K562 (cell line): ENCODE data around the gene KCTD3.

ENCODE experiments used
- ATF2 ChIP-seq: sonication (generic); formaldehyde crosslinking; IDR thresholded peaks from 2 replicates; pipeline ENCODE4 v1.8.1; 2022; ENCODE audit warnings: missing genetic modification reagents
- CTCF ChIP-seq, 3 experiments: IDR thresholded peaks in 2 of 3; conservative IDR thresholded peaks in 1 of 3; 2 replicates each; pipeline ENCODE4 v1.5.1; 2011 to 2012; ENCODE audit warnings: low read length in 3 of 3, mild to moderate bottlenecking in 3 of 3, control low read depth in 2 of 3, improper control_type of control experiment in 1 of 3, inconsistent platforms in 1 of 3, low read depth in 1 of 3, mixed read lengths in 1 of 3, moderate library complexity in 1 of 3; ENCODE audit not compliant: insufficient read depth in 2 of 3
- MAFF ChIP-seq: IDR thresholded peaks from 2 replicates; pipeline ENCODE4 v1.6.1; 2012; ENCODE audit warnings: low read length, improper control_type of control experiment
- POLR2B ChIP-seq: fragments of 450-650 bp; IDR thresholded peaks from 2 replicates; pipeline ENCODE4 v1.6.1; 2018; ENCODE audit warnings: low read depth; ENCODE audit not compliant: partially characterized antibody
- TSC22D4 ChIP-seq: fragments of 450-650 bp; IDR thresholded peaks from 2 replicates; pipeline ENCODE4 v1.6.1; 2016; ENCODE audit warnings: missing genetic modification characterization, missing biosample characterization, control low read depth
- ZNF707 ChIP-seq: fragments of 250-450 bp; sonication (Bioruptor Pico); conservative IDR thresholded peaks from 2 replicates; pipeline ENCODE4 v1.8.0; 2022; ENCODE audit warnings: inconsistent platforms, mild to moderate bottlenecking, moderate library complexity

- TF ChIP-seq TSC22D4, result no peak
- no peak for TF ChIP-seq MAFF
- TF ChIP-seq POLR2B, result no peak
- no peak for TF ChIP-seq ATF2 (CRISPR knock-in tag)
- TF ChIP-seq ZNF707 (CRISPR knock-in tag), result no peak
- peak; percentile 45 to 86 (median 58); a peak in 5 of 6 replicates for TF ChIP-seq CTCF (IDR thresholded peaks at IDR 0.05 in 2 of 3, conservative IDR thresholded peaks at IDR 0.05 in 1 of 3; ENCODE audit: insufficient read depth in 2 of 3, low read depth in 1 of 3, low read length in 3 of 3)
Observed at GRCh38 chr1:215526147-215526845, 40.8 kb upstream of the KCTD3 start.
